SK-N-SH (cell line): ENCODE results near the gene NHLRC2.

Experiments used
- CHD2 ChIP-seq: fragments of 150-350 bp; IDR thresholded peaks from 2 replicates; pipeline ENCODE4 v1.6.1; 2018; ENCODE audit warnings: low read length; ENCODE audit not compliant: partially characterized antibody
- CTCF ChIP-seq: fragments of 200-600 bp; sonication (generic); IDR thresholded peaks from 2 replicates; pipeline ENCODE4 v1.6.1; 2017; ENCODE audit warnings: antibody characterized with exemption, mild to moderate bottlenecking, moderate library complexity
- EP300 ChIP-seq, 2 experiments: IDR thresholded peaks; 2 replicates each; pipeline versions ENCODE4 v1.4.0 to v1.6.1; 2012; ENCODE audit warnings: borderline replicate concordance in 1 of 2, low read depth in 1 of 2, low read length in 1 of 2
- MAX ChIP-seq: IDR thresholded peaks from 2 replicates; pipeline ENCODE4 v1.4.0; 2012; ENCODE audit warnings: low read depth
- PBX3 ChIP-seq: IDR thresholded peaks from 2 replicates; pipeline ENCODE4; 2012
- POLR2AphosphoS5 ChIP-seq: IDR thresholded peaks from 2 replicates; pipeline ENCODE4 v1.6.1; 2012; ENCODE audit warnings: low read depth, low read length
- RXRA ChIP-seq: IDR thresholded peaks from 2 replicates; pipeline ENCODE4 v1.4.0; 2012; ENCODE audit warnings: low read depth, mild to moderate bottlenecking, borderline replicate concordance
- SMC3 ChIP-seq: IDR thresholded peaks from 2 replicates; pipeline ENCODE4 v1.6.1; 2012; ENCODE audit warnings: low read depth, low read length, improper control_type of control experiment
- TCF12 ChIP-seq: IDR thresholded peaks from 2 replicates; pipeline ENCODE4 v1.4.0; 2012

- no peak for TF ChIP-seq CTCF
- TF ChIP-seq SMC3 = no peak
- no peak for TF ChIP-seq CHD2
- no peak for TF ChIP-seq PBX3
- no peak for TF ChIP-seq RXRA
- no peak for TF ChIP-seq MAX
- no peak for TF ChIP-seq EP300 (IDR thresholded peaks at IDR 0.05; ENCODE audit: borderline replicate concordance in 1 of 2, low read depth in 1 of 2, low read length in 1 of 2)
- no peak for TF ChIP-seq TCF12
- TF ChIP-seq POLR2AphosphoS5 = no peak
Observed at GRCh38 chr10:113849140-113849803, 5.2 kb upstream of the NHLRC2 start.
